Astrocyte of the cerebellum (primary cell): Measurements from ENCODE around the gene FUT1.

Experiments
- DNase-seq: peaks from one replicate; pipeline ENCODE4 v3.0.0-alpha.2; 2011; ENCODE audit warnings: low read depth
- H3K4me3 ChIP-seq: 2 replicates; pipeline ENCODE4 v1.5.1; 2011; ENCODE audit warnings: mild to moderate bottlenecking, low read depth, low read length, moderate library complexity
- in situ Hi-C: cut with HindIII; loops from 2 replicates; pipeline ENCODE4 v1.10.0; 2017; ENCODE audit warnings: low sequenced_read_pairs
- TF ChIP-seq, protein P1 (sequence below): IDR thresholded peaks from 2 replicates; pipeline ENCODE4 v1.5.1; 2012; ENCODE audit warnings: low read length, low read depth, moderate library complexity, mild to moderate bottlenecking; ENCODE audit errors: missing control alignments

Gene FUT1

DNA sequence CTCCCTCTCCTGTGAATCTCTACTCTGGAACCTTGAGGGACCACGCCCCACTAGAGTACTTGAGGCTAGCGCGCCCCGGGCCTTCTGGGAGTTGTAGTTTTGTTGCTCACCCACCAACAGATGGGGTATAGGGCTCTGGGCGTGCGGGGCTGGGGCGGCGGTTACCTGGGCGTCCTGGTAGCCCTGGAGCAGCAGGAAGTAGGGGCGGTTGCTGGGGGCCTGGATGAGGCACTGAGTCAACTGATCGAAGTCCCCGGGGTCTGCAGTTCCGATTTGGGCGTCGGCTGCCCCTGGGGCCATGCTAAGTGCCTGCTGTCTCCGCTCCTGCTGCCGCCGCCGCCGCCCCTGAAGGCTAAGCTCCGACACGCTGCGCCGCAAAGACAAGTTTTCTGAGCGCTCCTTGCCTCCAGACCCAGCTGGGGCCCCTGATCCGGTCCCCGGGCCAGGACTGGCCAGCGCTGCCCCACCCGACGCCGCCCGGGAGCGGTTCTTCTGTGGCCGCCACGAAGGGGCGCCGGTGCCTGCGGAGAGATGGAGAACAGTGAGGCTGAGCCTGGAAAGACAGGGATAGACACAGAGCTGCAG lies 17.3 kb downstream of the FUT1 start:
- in situ Hi-C loops, result no loop called here
- TF ChIP-seq, protein P1, sequence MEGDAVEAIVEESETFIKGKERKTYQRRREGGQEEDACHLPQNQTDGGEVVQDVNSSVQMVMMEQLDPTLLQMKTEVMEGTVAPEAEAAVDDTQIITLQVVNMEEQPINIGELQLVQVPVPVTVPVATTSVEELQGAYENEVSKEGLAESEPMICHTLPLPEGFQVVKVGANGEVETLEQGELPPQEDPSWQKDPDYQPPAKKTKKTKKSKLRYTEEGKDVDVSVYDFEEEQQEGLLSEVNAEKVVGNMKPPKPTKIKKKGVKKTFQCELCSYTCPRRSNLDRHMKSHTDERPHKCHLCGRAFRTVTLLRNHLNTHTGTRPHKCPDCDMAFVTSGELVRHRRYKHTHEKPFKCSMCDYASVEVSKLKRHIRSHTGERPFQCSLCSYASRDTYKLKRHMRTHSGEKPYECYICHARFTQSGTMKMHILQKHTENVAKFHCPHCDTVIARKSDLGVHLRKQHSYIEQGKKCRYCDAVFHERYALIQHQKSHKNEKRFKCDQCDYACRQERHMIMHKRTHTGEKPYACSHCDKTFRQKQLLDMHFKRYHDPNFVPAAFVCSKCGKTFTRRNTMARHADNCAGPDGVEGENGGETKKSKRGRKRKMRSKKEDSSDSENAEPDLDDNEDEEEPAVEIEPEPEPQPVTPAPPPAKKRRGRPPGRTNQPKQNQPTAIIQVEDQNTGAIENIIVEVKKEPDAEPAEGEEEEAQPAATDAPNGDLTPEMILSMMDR, result no peak
- no peak for DNase-seq
- H3K4me3 ChIP-seq, result peak overlapping the region; percentile 21

DNA sequence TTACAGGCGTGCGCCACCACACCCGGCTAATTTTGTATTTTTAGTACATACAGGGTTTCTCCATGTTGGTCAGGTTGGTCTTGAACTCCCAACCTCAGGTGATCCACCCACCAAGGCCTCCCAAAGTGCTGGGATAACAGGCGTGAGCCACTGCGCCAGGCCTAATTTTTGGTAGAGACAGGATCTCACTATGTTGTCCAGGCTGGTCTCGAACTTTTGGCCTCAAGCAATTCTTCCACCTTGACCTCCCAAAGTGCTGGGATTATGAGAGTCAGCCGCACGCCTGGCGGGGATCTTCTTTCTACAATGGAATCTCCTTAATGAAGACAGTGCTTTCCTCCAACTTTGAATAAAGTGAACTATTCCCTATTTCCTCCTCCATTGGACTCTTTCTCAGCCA lies 17.8 kb downstream of the FUT1 start:
- DNase-seq, result no peak
- TF ChIP-seq, protein P1, result no peak
- in situ Hi-C loops, result no loop called here
- H3K4me3 ChIP-seq, result no peak overlapping the region

DNA sequence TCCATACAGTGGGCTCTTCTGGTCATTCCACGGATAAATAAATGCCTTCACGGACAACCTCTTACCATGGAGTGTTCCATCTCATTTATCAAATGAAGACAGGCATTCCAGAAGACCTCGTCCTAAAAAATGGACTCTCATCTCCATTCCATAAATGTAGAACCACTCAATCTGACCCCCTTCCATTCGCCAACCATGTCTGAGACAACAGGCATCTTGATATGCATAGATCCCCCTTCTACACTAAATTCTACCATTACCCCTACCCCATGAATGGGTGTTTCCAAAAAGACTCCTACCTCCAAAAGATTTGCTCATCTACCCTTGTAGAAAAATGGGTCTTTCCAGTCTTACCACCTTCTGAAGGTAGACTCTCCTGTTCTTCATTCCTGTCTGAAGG lies 21.0 kb downstream of the FUT1 start:
- TF ChIP-seq, protein P1, result no peak
- no peak for DNase-seq
- no peak overlapping the region for H3K4me3 ChIP-seq
- in situ Hi-C loops, result no loop called here

DNA sequence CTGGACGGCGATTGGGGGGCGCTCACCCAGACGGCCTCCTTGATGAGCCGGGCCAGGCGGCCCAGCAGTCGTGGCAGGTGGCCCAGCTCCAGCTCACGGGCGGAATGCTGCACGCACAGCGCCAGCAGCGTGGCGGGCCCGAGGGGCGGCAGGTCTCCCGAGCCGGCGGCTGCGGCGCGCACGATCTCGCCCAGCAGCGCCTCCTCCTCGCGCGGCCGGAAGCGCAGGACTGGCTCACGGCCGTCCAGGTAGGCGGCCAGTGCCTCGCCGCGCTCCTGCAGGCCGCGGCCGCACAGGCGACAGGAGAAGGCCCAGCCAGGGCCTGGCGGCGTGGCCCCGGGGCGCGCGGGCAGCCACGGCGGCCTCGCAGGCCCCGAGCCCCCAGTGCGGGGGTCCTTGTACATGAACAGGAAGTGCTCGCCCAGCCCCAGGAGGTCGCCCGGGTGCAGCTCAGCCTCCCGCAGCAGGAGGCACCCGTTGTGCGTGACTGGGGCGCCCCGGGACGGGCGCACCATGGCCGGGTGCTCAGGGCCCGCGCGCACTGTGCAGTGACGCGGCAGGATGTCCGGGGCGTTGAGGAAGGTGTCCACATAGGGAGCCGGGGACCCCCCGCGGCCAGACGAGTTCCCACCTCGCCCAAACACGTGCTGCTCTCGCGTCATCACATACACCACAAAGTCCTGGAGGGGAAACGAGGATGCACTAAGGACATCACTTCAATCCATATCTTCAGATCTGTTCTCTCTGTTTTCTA lies 23.4 kb downstream of the FUT1 start:
- in situ Hi-C loops, result no loop called here
- TF ChIP-seq, protein P1, result no peak
- H3K4me3 ChIP-seq, result no peak overlapping the region
- DNase-seq, result no peak

DNA sequence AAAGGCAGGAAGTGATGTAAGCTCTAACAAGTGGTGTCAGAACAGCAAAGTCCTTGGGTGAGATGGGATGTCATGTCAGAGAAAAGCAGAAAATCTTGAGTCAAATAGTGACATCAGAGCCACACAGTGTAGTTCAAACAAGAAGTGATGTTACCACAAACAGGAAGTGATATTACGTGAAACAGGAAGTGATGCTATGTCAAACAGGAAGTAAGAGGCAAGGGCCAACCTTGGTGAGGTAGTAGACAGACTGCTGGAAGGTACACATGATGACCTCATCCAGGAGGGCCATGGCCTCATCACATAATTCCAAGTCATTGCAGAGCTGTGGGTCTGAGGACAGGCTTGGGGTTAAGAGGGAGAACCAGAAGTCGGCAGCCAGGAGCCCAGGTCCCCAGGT lies 25.9 kb downstream of the FUT1 start:
- H3K4me3 ChIP-seq, result no peak overlapping the region

DNA sequence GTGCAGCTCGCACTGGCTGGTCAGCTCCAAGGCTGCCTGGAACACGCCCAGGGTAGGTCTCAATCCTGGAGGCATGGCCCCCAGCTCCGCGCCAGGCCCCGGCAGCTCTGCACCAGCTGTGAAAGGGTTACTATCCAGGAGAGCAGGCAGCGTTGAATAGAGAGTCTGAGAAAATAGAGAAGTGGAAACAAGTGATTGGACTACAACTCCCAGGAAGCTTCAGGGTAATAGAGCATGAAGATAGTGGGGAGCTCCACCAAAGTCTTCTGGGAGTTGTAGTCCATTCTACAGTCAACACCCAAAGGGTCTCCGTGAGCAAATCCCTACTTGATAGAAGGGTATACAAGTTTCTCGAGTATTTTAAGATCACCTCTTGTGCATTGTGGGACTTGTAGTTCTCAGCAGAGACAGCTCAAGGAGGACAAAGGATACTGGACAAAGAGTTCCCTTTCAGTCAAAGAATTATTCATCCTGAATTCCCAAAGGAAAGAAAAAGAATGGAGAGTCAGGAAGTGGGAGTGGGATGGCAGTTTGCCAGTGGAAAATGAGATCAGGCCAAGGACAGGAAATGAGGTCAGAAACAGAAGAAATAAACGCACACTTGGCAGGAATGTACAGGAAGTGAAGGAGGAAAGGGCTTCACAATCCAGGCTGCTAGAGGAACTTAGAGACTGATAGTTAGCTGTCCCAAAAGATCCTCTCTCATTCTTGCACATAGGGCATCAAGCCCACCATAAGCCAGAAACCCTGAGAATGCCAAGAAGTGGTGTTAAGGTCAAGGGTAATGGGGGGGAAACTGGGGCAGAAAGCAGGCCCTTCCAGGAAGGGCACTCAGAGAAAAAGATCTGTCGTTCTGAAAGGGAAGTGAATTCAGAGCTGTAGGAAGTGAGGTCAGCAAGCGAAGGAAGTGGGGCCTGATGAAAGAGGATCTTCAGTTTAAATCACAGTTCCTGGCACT lies 27.4 kb downstream of the FUT1 start:
- in situ Hi-C loops, result no loop called here
- TF ChIP-seq, protein P1, result no peak
- H3K4me3 ChIP-seq, result no peak overlapping the region
- DNase-seq, result peak; percentile 71

More for the DNA sequence above, 25.9 kb downstream of the FUT1 start:
- DNase-seq, result no peak
- TF ChIP-seq, protein P1, result no peak
- in situ Hi-C loops, result no loop called here
